Endothelial cell of umbilical vein (primary cell): ENCODE results near the gene DIDO1. TPM values are rescaled to one million over a fixed set of nuclear protein-coding genes. Genes with fewer than 3 reads are reported as not detected.

Experiments
- BruUV-seq: library from RNA; stranded (reverse); fragments of 400-500 nt; replicated peaks from 2 replicates; lab custom pipeline; 2021; lab: Mats Ljungman, UMichigan
- CTCF ChIA-PET: fragments of 300-600, 350-600 bp; sonication (Branson Sonifier 250); formaldehyde crosslinking; loops from one replicate; lab custom pipeline; 2021; ENCODE audit warnings: antibody characterized with exemption, inconsistent platforms; lab: Charles Lee
- POLR2A ChIA-PET: fragments of 300-600, 350-600 bp; sonication (Branson Sonifier 250); formaldehyde crosslinking; loops from one replicate; lab custom pipeline; 2021; ENCODE audit warnings: antibody characterized with exemption, inconsistent platforms; lab: Charles Lee
- DNase-seq: peaks from one replicate; pipeline ENCODE4 v3.0.0-alpha.2; 2011; ENCODE audit warnings: low read depth, low spot score
- FAIRE-seq: peaks from 2 replicates; lab custom pipeline; 2011; peaks lifted over from hg19 to GRCh38; lab: Jason Lieb, UNC
- H2AFZ ChIP-seq: 2 replicates; pipeline ENCODE4 v1.6.0; 2012; ENCODE audit warnings: low read depth, low read length, control low read depth, inconsistent platforms
- H3K27ac ChIP-seq: 2 replicates; pipeline ENCODE4 v1.5.1; 2011; ENCODE audit warnings: low read depth, mild to moderate bottlenecking, control low read depth, low read length, moderate library complexity; ENCODE audit not compliant: insufficient read depth
- H3K27me3 ChIP-seq, 2 experiments: 2 replicates each; pipeline versions ENCODE4 v1.6.0 to v1.6.1; 2011; ENCODE audit warnings: low read length in 2 of 2, mixed read lengths in 1 of 2; ENCODE audit not compliant: control insufficient read depth in 2 of 2, insufficient read depth in 2 of 2
- H3K36me3 ChIP-seq, 2 experiments: 2 replicates in 1 of 2; 3 replicates in 1 of 2; pipeline ENCODE4 v1.5.1; 2011; ENCODE audit warnings: low read length in 2 of 2, mild to moderate bottlenecking in 1 of 2, moderate library complexity in 1 of 2; ENCODE audit not compliant: control insufficient read depth in 2 of 2, insufficient read depth in 2 of 2; ENCODE audit errors: extremely low read depth in 1 of 2
- H3K4me1 ChIP-seq: 3 replicates; pipeline ENCODE4 v1.5.1; 2011; ENCODE audit warnings: mild to moderate bottlenecking, low read length; ENCODE audit not compliant: control insufficient read depth, insufficient read depth; ENCODE audit errors: extremely low read depth
- H3K4me2 ChIP-seq: 2 replicates; pipeline ENCODE4 v1.6.1; 2011; ENCODE audit warnings: low read length, control low read depth, mixed read lengths; ENCODE audit not compliant: insufficient read depth
- H3K4me3 ChIP-seq, 3 experiments: fragments of 200-600 bp in 1 of 3; sonication (generic), shearing (Covaris generic) in 1 of 3; replicated peaks in 1 of 3; 2 replicates each; pipeline ENCODE4 v1.5.1; 2011 to 2016; ENCODE audit warnings: control low read depth in 3 of 3, low read length in 3 of 3, mild to moderate bottlenecking in 2 of 3, inconsistent platforms in 1 of 3, low read depth in 1 of 3, moderate library complexity in 1 of 3; ENCODE audit not compliant: insufficient read depth in 1 of 3
- H3K79me2 ChIP-seq: 2 replicates; pipeline ENCODE4 v1.6.0; 2012; ENCODE audit warnings: low read length, inconsistent platforms; ENCODE audit not compliant: control insufficient read depth, insufficient read depth
- H3K9ac ChIP-seq: replicated peaks from 2 replicates; pipeline ENCODE3; 2011; ENCODE audit warnings: low read length, control low read depth; ENCODE audit not compliant: insufficient read depth; ENCODE audit errors: extremely low read depth
- H3K9me1 ChIP-seq: replicated peaks from 3 replicates; pipeline ENCODE4 v1.6.0; 2011; ENCODE audit warnings: mild to moderate bottlenecking, low read length; ENCODE audit not compliant: control insufficient read depth, insufficient read depth; ENCODE audit errors: extremely low read depth
- H3K9me3 ChIP-seq: replicated peaks from 2 replicates; pipeline ENCODE4 v1.5.1; 2012; ENCODE audit warnings: low read length, inconsistent platforms; ENCODE audit not compliant: control insufficient read depth, insufficient read depth
- H4K20me1 ChIP-seq: replicated peaks from 2 replicates; pipeline ENCODE3; 2011; ENCODE audit warnings: mild to moderate bottlenecking, low read length; ENCODE audit not compliant: control insufficient read depth, insufficient read depth; ENCODE audit errors: extremely low read depth
- CTCF ChIP-seq, 2 donors: IDR thresholded peaks; 1 replicate in 1 of 2; 2 replicates in 1 of 2; pipeline ENCODE4 v1.5.1; 2011; ENCODE audit warnings: low read length in 2 of 2, mild to moderate bottlenecking in 2 of 2, moderate library complexity in 2 of 2, control low read depth in 1 of 2, inconsistent platforms in 1 of 2, low read depth in 1 of 2; ENCODE audit not compliant: insufficient read depth in 1 of 2; ENCODE audit errors: extremely low read depth in 1 of 2
- EZH2 ChIP-seq: IDR thresholded peaks from 2 replicates; pipeline ENCODE4 v1.6.1; 2012; ENCODE audit warnings: borderline replicate concordance, low read depth, mild to moderate bottlenecking, moderate library complexity, low read length, inconsistent platforms; ENCODE audit not compliant: severe bottlenecking
- JUN ChIP-seq: IDR thresholded peaks from 2 replicates; pipeline ENCODE4 v1.6.1; 2011; ENCODE audit warnings: borderline replicate concordance, low read depth; ENCODE audit not compliant: insufficient read length, insufficient read depth
- MAX ChIP-seq: IDR thresholded peaks from 2 replicates; pipeline ENCODE4 v1.6.1; 2011; ENCODE audit not compliant: insufficient read depth, insufficient read length
- MYC ChIP-seq: IDR thresholded peaks from one replicate; pipeline ENCODE4 v1.6.1; 2011; ENCODE audit warnings: mild to moderate bottlenecking, low read depth, low read length
- POLR2A ChIP-seq: IDR thresholded peaks from 2 replicates; pipeline ENCODE4 v1.6.1; 2012; ENCODE audit warnings: low read depth, mild to moderate bottlenecking, control low read depth, low read length
- POLR2AphosphoS5 ChIP-seq: IDR thresholded peaks from 2 replicates; pipeline ENCODE4 v1.6.1; 2012; ENCODE audit warnings: low read depth, mild to moderate bottlenecking, control low read depth, low read length, moderate library complexity; ENCODE audit not compliant: insufficient read depth
- dilution Hi-C: fragments of 300-500 bp; cut with MboI; formaldehyde crosslinking; loops from one replicate; pipeline ENCODE4 v1.15.0; 2019; ENCODE audit warnings: low sequenced_read_pairs; ENCODE audit not compliant: extremely low pct_ligation_motif_present
- intact Hi-C: fragments of 100-400 bp; cut with micrococcal nuclease; formaldehyde crosslinking; loops from one replicate; pipeline ENCODE4 v1.10.0; 2022
- polyA plus RNA-seq, 4 experiments: library from polyadenylated mRNA; depleted of rRNA in 3 of 4; stranded (reverse) in 3 of 4; unstranded in 1 of 4; fragments of >200 nt; gene quantifications; 2 replicates each; pipeline versions ENCODE4 v1.2.1 to v1.2.3, GENCODE V29; 2011 to 2012; ENCODE audit warnings: missing spikeins in 1 of 4
- total RNA-seq: library from RNA; stranded (reverse); gene quantifications from 2 replicates; pipeline ENCODE4 v1.2.3, GENCODE V29; 2021

Gene DIDO1
- total and polyA plus RNA-seq, 2 donors (not counting 3 experiments of a cell fraction or from before 2014, with no cell fraction given), result 22.1 to 51.2 TPM

DNA sequence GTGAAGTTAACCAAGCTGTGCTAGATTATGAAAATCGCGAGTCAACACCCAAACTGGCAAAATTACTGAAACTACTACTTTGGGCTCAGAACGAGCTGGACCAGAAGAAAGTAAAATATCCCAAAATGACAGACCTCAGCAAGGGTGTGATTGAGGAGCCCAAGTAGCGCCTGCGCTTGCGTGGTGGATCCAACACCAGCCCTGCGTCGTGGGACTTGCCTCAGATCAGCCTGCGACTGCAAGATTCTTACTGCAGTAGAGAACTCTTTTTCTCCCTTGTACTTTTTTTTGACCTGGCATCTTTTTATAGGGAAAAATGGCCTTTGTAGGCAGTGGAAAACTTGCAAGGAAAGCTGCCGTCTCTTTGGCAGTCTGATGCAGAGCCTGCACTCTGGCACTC lies 18.4 kb upstream of the DIDO1 start:
- no peak for DNase-seq
- Histone ChIP-seq H3K36me3 (peaks cover 8 to 40% of the 10 kb centered on the region in 2 experiments), H3K9me3 (no peaks in the 10 kb centered on the region), H3K79me2 (peaks cover 22% of the 10 kb centered on the region), H3K4me2 (no peak overlapping the region), H2AFZ (no peak overlapping the region), H3K27me3 (no peaks in the 10 kb centered on the region), H3K9me1 (no peaks in the 10 kb centered on the region), H3K9ac (no peak overlapping the region), H4K20me1 (no peaks in the 10 kb centered on the region), H3K4me1 (no peaks in the 10 kb centered on the region), H3K4me3 (no peak overlapping the region), H3K27ac (no peak overlapping the region)
- no TSS peak for BruUV-seq
- POLR2A ChIA-PET, result no interaction called here
- intact Hi-C loops (no loop called here), dilution Hi-C loops (no loop called here)
- CTCF ChIA-PET, result interaction anchor here (0.7 kb wide), 1 partner anchor 9 kb away, joined by 3 read pairs; no protein-coding TSS in a partner anchor
- TF ChIP-seq MAX (no peak), MYC (no peak), JUN (no peak)
- no peak for FAIRE-seq

- Histone ChIP-seq H3K4me3 (no peak overlapping the region), H3K9ac (no peak overlapping the region), H4K20me1 (no peaks in the 10 kb centered on the region), H2AFZ (no peak overlapping the region), H3K4me1 (peaks cover 4% of the 10 kb centered on the region), H3K9me1 (no peaks in the 10 kb centered on the region), H3K79me2 (peaks cover 27% of the 10 kb centered on the region), H3K4me2 (no peak overlapping the region), H3K9me3 (no peaks in the 10 kb centered on the region), H3K27me3 (no peaks in the 10 kb centered on the region), H3K36me3 (peaks cover 8 to 35% of the 10 kb centered on the region in 2 experiments), H3K27ac (no peak overlapping the region)
- BruUV-seq, result no TSS peak
- DNase-seq (no peak), FAIRE-seq (no peak)
- TF ChIP-seq POLR2AphosphoS5 (no peak), EZH2 (no peak), CTCF (IDR thresholded peaks at IDR 0.05; ENCODE audit: extremely low read depth in 1 of 2, insufficient read depth in 1 of 2, low read depth in 1 of 2, low read length in 2 of 2) (no peak), MAX (no peak), POLR2A (no peak)
- dilution Hi-C loops (no loop called here), intact Hi-C loops (no loop called here)
- POLR2A ChIA-PET, result no interaction called here
- CTCF ChIA-PET, result interaction anchor here (0.7 kb wide), 1 partner anchor 9 kb away, joined by 3 read pairs; no protein-coding TSS in a partner anchor
Measured at GRCh38 chr20:62944184-62944583, 17.9 kb upstream of the DIDO1 start.
